GM12865 (cell line): ENCODE data around the gene ACOT9.

Experiments
- DNase-seq: peaks from one replicate; pipeline ENCODE4 v3.0.0; 2010; ENCODE audit warnings: low read depth
- H3K4me3 ChIP-seq: 2 replicates; pipeline ENCODE4 v1.5.1; 2011; ENCODE audit warnings: mild to moderate bottlenecking, low read depth, low read length, control low read depth
- TF ChIP-seq, protein P1 (sequence below): IDR thresholded peaks from 2 replicates; pipeline ENCODE4 v1.5.1; 2011; ENCODE audit warnings: low read length, control low read depth, low read depth, inconsistent platforms; ENCODE audit not compliant: insufficient read depth; ENCODE audit errors: missing control alignments

Gene ACOT9

DNA sequence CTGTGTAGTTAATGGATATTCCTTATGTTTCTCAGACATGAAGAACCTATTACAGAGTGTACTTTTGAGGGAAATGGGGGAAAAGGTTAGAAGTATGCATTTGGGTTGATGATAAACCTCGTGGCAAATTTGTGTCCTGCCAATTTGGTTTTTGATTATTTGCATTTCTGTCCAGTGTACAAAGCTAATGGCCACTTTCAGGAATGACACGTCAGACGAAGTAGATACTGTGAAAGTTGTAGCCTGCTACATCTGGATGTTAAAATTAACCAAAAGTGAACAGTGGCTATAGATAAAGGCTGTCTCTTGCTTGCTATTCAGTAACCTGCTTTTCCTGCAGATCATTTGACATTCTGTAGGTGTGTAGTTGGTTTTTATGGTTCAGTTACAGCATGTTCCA, 74.7 kb downstream of the ACOT9 start:
- H3K4me3 ChIP-seq = peak overlapping the region; percentile 71
- peak; percentile 38 for DNase-seq
- TF ChIP-seq, protein P1, sequence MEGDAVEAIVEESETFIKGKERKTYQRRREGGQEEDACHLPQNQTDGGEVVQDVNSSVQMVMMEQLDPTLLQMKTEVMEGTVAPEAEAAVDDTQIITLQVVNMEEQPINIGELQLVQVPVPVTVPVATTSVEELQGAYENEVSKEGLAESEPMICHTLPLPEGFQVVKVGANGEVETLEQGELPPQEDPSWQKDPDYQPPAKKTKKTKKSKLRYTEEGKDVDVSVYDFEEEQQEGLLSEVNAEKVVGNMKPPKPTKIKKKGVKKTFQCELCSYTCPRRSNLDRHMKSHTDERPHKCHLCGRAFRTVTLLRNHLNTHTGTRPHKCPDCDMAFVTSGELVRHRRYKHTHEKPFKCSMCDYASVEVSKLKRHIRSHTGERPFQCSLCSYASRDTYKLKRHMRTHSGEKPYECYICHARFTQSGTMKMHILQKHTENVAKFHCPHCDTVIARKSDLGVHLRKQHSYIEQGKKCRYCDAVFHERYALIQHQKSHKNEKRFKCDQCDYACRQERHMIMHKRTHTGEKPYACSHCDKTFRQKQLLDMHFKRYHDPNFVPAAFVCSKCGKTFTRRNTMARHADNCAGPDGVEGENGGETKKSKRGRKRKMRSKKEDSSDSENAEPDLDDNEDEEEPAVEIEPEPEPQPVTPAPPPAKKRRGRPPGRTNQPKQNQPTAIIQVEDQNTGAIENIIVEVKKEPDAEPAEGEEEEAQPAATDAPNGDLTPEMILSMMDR = no peak

DNA sequence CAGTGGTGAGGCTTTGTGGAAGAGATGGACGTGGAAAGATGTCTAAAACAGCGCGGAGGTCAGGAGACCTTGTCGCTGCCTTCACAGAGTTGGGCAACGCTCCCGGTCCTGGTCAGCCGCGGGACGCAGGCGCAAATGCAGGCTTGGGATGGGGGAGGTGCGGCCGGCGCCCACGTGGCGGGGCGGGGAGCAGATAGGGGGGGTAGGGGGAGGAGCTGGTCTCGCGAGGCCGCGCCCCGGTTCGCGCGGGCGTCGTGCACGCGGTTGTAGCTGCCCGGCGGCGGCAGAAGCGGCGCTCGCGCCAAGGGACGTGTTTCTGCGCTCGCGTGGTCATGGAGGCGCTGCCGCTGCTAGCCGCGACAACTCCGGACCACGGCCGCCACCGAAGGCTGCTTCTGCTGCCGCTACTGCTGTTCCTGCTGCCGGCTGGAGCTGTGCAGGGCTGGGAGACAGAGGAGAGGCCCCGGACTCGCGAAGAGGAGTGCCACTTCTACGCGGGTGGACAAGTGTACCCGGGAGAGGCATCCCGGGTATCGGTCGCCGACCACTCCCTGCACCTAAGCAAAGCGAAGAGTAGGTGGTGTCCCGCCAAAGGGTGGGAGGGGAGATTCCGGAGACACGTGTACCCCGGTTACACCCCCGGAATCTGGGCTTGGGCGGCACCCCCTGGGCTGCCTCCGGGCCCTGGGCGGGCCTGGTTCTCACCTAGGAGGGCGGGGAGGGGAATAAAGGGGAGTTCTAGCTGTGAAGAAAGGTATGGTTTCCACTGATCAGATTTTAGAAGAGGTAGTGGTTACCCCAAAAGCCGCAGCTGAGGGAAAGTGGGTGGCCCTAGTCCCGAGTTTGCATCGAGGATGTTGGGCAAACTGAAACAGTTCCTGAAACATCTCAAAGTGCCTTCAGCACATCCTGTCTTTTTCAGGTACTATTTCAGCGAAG, 75.6 kb downstream of the ACOT9 start, which contains the start of gene PRDX4:
TSS of gene PRDX4 (plus strand) at position 255 of the 939 bp plus-strand sequence. CDS start at position 333, 78 bp downstream.
- peak; percentile 93 for DNase-seq
- H3K4me3 ChIP-seq = peak within 1 kb of the TSS; percentile 71
- TF ChIP-seq, protein P1 = no peak

DNA sequence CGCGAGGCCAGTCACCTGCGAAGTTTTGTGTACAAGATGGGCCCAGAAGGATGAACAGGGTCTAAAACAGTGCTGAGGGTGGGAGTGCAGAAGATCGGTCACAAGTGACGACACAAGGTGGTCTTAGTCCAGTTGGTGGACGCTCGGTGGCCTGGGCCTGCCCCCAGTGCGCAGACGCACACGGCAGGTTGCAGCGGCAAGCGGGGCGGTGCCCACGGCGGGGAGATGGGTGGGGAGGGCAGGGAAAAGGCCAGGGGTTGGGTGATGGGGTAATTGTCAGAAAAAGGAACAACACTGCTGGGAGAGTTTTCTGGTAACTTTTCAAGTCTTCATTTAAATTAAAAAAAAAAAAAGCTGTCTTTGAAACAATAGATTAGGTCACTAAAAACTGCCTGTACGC, 76.8 kb downstream of the ACOT9 start:
- no peak overlapping the region for H3K4me3 ChIP-seq
- TF ChIP-seq, protein P1 = no peak
- no peak for DNase-seq

DNA sequence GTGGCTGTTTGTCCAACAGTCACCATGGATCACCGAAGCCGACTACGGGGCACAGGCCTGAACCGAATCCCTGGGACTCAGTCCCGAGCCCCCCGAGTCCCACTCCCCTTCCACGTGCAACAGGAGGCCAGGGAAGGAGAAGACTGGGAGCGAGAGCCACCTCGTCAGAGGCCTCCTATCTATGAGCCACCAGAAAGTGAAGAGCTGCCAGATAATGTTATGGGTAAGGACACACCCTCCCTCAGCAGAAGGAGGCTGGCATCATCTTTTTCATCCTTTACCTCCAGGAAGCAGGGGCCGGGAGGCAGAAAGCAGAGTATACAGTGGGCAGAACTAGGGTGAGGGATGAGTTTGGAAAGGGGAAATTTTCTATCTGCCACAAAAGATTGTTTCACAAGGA, 78.6 kb downstream of the ACOT9 start:
- no peak for DNase-seq
- no peak overlapping the region for H3K4me3 ChIP-seq

DNA sequence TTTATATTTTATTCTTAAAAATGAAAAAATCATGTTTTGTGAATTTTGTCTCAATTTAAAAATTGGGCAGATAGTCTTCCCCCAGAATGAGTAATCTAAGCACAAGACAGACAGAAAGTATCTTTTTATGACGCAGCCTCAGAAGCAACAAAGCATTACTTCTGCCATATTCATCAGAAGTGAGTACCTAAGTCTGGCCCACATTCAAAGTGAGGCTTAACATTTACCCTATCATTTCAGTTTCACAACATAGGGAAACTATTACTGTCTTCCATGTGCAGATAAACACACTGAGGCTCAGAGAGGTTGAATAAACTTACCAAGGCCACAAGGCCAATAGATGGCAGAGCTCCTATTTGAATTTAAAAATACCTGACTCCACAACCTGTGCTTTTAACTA, 80.2 kb downstream of the ACOT9 start:
- TF ChIP-seq, protein P1 = no peak
- peak; percentile 51 for DNase-seq
- no peak overlapping the region for H3K4me3 ChIP-seq

More for the DNA sequence above, 78.6 kb downstream of the ACOT9 start:
- TF ChIP-seq, protein P1 = no peak

DNA sequence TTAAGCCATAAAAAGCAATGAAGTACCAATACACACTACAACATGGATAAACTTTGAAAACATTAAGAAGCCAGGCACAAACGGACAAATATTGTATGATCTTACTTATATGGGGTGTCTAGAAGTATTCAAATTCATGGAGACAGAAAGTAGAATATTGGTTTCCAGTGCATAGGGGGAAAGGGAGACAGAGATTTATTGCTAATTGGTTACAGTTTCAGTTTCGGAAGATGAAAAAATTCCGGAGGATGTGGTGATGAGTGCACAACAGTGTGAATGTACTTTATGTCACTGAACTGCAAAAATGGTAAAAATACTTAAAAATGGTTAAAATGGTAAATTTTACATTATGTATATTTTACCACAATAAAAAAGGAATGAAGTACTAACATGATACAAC, 80.9 kb downstream of the ACOT9 start:
- TF ChIP-seq, protein P1 = no peak
- peak; percentile 36 for DNase-seq
- H3K4me3 ChIP-seq = no peak overlapping the region
